SU-DHL-6 (cell line): ENCODE data around the gene NR1H2.
A peak's percentile ranks its signal among the peaks of the same experiment; 100 is the strongest.

Experiments used
- H2AFZ ChIP-seq: fragments of 200-600 bp; sonication (generic); 2 replicates; pipeline ENCODE4 v1.6.1; 2014; ENCODE audit warnings: low read depth, mild to moderate bottlenecking, moderate library complexity, mixed read lengths, antibody characterized with exemption, low read length; ENCODE audit not compliant: severe bottlenecking
- H3F3A ChIP-seq: fragments of 200-600 bp; shearing (Covaris generic); 2 replicates; pipeline ENCODE4 v1.6.0; 2016; ENCODE audit warnings: antibody characterized with exemption, mild to moderate bottlenecking; ENCODE audit not compliant: insufficient read depth
- H3K27ac ChIP-seq: fragments of 200-600 bp; sonication (generic); 2 replicates; pipeline ENCODE4 v1.5.1; 2016; ENCODE audit warnings: low read depth, mild to moderate bottlenecking, low read length, moderate library complexity, mixed read lengths
- H3K27me3 ChIP-seq: fragments of 200-600 bp; sonication (generic), shearing (Covaris generic); 2 replicates; pipeline ENCODE4 v1.6.0; 2014; ENCODE audit warnings: mild to moderate bottlenecking, low read length
- H3K36me3 ChIP-seq: fragments of 200-600 bp; sonication (generic); 2 replicates; pipeline ENCODE4 v1.6.1; 2014; ENCODE audit warnings: mild to moderate bottlenecking, low read length, mixed read lengths
- H3K4me2 ChIP-seq: fragments of 300-600, 200-600 bp; shearing (Covaris generic), sonication (generic); 2 replicates; pipeline ENCODE4 v1.6.0; 2014; ENCODE audit warnings: low read length, low read depth, mild to moderate bottlenecking; ENCODE audit not compliant: poor library complexity, severe bottlenecking
- H3K4me3 ChIP-seq: fragments of 200-600 bp; sonication (generic); 2 replicates; pipeline ENCODE4 v1.5.1; 2014; ENCODE audit warnings: antibody characterized with exemption, low read length, mild to moderate bottlenecking, mixed read lengths; ENCODE audit not compliant: insufficient read depth, poor library complexity, severe bottlenecking
- H3K79me2 ChIP-seq: fragments of 200-600 bp; sonication (generic); 2 replicates; pipeline ENCODE4 v1.6.1; 2014; ENCODE audit warnings: mild to moderate bottlenecking, low read length, moderate library complexity; ENCODE audit not compliant: insufficient read depth
- H3K9ac ChIP-seq: fragments of 200-600 bp; sonication (generic); 2 replicates; pipeline ENCODE4 v1.7.0; 2014; ENCODE audit warnings: mild to moderate bottlenecking, low read length
- H3K9me2 ChIP-seq: fragments of 200-600 bp; sonication (generic); replicated peaks from 2 replicates; pipeline ENCODE4 v1.6.1; 2014; ENCODE audit warnings: low read length; ENCODE audit not compliant: insufficient read depth
- H3K9me3 ChIP-seq: fragments of 200-600 bp; sonication (generic); 2 replicates; pipeline ENCODE4 v1.6.1; 2014; ENCODE audit warnings: low read length, mixed read lengths; ENCODE audit not compliant: insufficient read depth
- H4K20me1 ChIP-seq: fragments of 200-600 bp; sonication (generic); 2 replicates; pipeline ENCODE4 v1.6.1; 2014; ENCODE audit warnings: low read depth, mild to moderate bottlenecking, antibody characterized with exemption, low read length, moderate library complexity, mixed read lengths
- EZH2phosphoT487 ChIP-seq: fragments of 200-600 bp; sonication (generic), shearing (Covaris generic); conservative IDR thresholded peaks from 2 replicates; pipeline ENCODE4 v1.6.1; 2018; ENCODE audit warnings: mild to moderate bottlenecking, antibody characterized with exemption, low read length, moderate library complexity, mixed read lengths
- TF ChIP-seq, protein P1 (sequence below): fragments of 200-600 bp; sonication (generic); IDR thresholded peaks from one replicate; pipeline ENCODE4 v1.5.1; 2017; ENCODE audit warnings: antibody characterized with exemption, mild to moderate bottlenecking, low read length, moderate library complexity; ENCODE audit not compliant: insufficient read depth, poor library complexity, severe bottlenecking

Gene NR1H2

DNA sequence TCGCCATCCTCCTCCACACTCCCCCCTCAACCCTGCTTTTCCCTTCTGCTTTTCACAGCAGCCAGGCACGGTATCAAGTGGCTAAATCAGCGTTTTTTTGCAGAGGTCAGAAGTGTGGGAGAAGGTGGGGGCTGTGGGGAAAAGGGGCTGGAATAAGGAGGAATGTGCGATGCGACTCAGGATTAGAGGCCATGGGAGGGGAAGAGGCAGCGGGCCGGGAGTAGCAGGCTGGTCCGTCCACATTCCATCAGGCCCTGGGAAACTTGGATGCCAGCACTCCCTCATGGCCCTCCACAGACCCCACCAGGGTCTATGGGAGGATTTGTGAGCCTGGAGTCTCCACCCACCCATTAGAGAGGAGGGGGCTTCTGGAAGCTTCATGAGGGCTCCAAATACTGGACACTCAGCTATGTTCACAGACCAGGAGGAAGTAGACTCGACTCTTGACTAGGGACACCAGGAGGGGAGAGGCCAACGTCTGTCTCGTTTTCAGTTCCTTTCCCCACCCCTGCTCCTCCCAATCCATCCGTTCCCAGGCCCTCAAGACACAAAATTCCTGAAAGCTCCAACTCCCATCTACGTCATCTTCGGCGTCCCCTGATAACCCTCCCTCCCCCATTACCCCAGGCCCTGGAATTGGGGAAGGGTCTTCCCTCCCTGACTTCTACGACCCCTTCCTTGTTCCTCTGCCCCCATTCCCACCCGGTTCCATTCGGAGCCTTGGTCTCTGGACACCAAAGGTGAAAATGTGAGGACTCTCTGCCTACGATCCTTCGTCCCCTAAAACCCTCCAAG, 43.8 kb upstream of the NR1H2 start:
- Histone ChIP-seq H3F3A (peaks cover 51% of the 10 kb centered on the region), H3K9me3 (no peaks in the 10 kb centered on the region), H3K27me3 (no peaks in the 10 kb centered on the region), H3K36me3 (0 out of 2 replicates have a peak, but pooled peaks cover 11% of the 10 kb centered on the region), H3K4me2 (peak overlapping the region; percentile 68), H2AFZ (no peak overlapping the region), H4K20me1 (0 out of 2 replicates have a peak, but pooled peaks cover 3% of the 10 kb centered on the region), H3K27ac (peak overlapping the region; percentile 90), H3K9ac (peak overlapping the region; percentile 63), H3K79me2 (no peaks in the 10 kb centered on the region), H3K4me3 (peak overlapping the region; percentile 31), H3K9me2 (no peaks in the 10 kb centered on the region)
- TF ChIP-seq, protein P1, sequence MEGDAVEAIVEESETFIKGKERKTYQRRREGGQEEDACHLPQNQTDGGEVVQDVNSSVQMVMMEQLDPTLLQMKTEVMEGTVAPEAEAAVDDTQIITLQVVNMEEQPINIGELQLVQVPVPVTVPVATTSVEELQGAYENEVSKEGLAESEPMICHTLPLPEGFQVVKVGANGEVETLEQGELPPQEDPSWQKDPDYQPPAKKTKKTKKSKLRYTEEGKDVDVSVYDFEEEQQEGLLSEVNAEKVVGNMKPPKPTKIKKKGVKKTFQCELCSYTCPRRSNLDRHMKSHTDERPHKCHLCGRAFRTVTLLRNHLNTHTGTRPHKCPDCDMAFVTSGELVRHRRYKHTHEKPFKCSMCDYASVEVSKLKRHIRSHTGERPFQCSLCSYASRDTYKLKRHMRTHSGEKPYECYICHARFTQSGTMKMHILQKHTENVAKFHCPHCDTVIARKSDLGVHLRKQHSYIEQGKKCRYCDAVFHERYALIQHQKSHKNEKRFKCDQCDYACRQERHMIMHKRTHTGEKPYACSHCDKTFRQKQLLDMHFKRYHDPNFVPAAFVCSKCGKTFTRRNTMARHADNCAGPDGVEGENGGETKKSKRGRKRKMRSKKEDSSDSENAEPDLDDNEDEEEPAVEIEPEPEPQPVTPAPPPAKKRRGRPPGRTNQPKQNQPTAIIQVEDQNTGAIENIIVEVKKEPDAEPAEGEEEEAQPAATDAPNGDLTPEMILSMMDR, result no peak
- no peak for TF ChIP-seq EZH2phosphoT487

DNA sequence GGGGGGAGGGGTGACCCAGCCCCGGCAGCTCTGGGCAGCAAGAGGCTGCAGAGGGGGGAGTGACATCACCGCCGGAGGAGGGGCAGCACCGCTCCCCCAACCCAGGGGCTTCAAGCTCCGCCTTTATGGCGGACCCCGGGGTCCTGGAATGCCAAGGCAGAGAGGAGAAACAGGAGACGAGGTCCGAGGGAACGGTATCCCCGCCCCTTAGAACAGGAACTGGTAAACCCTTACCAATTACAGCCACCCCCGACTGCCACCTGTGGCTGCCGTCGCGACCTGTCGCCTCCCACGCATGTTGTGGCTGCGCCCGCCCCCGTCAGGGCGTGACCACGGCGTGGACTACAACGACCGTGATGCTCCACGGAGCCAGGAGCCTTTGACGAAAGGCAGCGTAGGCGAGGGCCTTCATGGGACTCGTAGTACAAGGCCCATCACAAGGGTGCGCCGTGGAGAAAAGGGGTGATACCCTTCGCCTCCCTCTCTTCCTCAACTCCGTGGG, 43.0 kb upstream of the NR1H2 start:
- H4K20me1 ChIP-seq, result no peaks in the 10 kb centered on the region; the same call in 1 of the 2 replicates
- peak overlapping the region; percentile 68 for H3K4me2 ChIP-seq
- peaks cover 7% of the 10 kb centered on the region for H3K79me2 ChIP-seq
- peaks cover 15% of the 10 kb centered on the region; the same call in 1 of the 2 replicates for H3K36me3 ChIP-seq
- H3K9ac ChIP-seq, result peak overlapping the region; percentile 63
- H3K27ac ChIP-seq, result peak overlapping the region; percentile 90
- peaks cover 54% of the 10 kb centered on the region for H3F3A ChIP-seq
- no peaks in the 10 kb centered on the region for H3K27me3 ChIP-seq
- H3K9me3 ChIP-seq, result no peaks in the 10 kb centered on the region
- peak overlapping the region; percentile 31 for H3K4me3 ChIP-seq
- no peak overlapping the region for H2AFZ ChIP-seq
- TF ChIP-seq, protein P1, result no peak
- no peak for TF ChIP-seq EZH2phosphoT487
- no peaks in the 10 kb centered on the region for H3K9me2 ChIP-seq

DNA sequence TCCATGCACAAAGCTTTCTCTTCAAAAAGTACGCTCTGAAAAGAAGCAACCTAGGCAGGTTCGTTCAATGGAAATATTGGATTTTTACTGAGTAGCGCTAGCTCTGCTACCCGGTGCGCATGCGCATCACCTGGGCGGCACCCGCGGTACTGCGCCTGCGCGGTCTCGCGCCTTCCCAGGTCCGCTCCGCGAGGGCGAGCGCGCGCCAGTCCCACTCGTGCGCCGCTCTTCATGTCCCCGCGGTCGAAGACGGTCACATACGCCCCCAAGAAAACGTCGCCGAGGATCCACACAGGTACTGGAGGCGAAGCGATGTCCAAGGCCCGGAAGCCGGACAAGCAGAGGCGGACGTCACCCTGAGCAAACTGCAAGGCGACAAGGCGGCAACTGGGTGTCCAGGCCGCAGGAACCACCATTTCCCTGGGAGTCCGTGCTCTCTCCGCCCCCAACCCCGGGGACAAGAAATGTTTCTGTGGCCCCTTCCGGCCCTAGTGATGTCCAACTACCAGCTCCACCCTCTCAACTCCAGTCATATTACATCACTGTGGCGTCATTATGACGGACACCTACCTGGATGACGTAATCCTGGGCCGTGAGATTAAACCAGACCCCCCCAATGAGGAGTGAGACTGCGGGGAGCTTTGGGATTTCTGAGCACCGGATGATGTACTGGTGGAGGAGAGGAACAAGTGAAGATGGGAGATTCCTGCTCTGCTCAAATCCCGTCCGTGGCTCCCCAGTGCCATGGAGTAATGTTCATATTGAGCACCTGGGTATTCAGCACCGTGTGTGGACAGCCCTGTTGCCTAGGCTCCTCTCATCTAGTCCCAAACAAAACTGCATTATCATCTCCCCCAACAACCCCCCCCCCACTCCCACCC, 42.3 kb upstream of the NR1H2 start:
- Histone ChIP-seq H3K4me2 (peak overlapping the region; percentile 68), H3K9me3 (no peaks in the 10 kb centered on the region), H3K4me3 (peak overlapping the region; percentile 15), H3K27ac (peak overlapping the region; percentile 90), H3K36me3 (peaks cover 17% of the 10 kb centered on the region), H3K79me2 (peaks cover 14% of the 10 kb centered on the region), H2AFZ (no peak overlapping the region), H3K9me2 (no peaks in the 10 kb centered on the region), H3K9ac (peak overlapping the region; percentile 63), H4K20me1 (peaks cover under 1% of the 10 kb centered on the region; the same call in 1 of the 2 replicates), H3K27me3 (no peaks in the 10 kb centered on the region), H3F3A (peaks cover 59% of the 10 kb centered on the region)
- TF ChIP-seq, protein P1, result no peak
- no peak for TF ChIP-seq EZH2phosphoT487
